NOMO-1 treated with DMSO at 0.1 percent for 48 hours (cell line): ENCODE measurements around the gene LRRN2.
"Not testable (repeated sequence)": the region's sequence is repeated elsewhere in the genome, so short reads cannot be mapped to it uniquely, and the experiment has no call there.

Source experiments
- DNase-seq: peaks from one replicate; lab custom pipeline; 2025; ENCODE audit not compliant: unreplicated experiment; lab: John Stamatoyannopoulos, UW

The LRRN2 gene

DNA sequence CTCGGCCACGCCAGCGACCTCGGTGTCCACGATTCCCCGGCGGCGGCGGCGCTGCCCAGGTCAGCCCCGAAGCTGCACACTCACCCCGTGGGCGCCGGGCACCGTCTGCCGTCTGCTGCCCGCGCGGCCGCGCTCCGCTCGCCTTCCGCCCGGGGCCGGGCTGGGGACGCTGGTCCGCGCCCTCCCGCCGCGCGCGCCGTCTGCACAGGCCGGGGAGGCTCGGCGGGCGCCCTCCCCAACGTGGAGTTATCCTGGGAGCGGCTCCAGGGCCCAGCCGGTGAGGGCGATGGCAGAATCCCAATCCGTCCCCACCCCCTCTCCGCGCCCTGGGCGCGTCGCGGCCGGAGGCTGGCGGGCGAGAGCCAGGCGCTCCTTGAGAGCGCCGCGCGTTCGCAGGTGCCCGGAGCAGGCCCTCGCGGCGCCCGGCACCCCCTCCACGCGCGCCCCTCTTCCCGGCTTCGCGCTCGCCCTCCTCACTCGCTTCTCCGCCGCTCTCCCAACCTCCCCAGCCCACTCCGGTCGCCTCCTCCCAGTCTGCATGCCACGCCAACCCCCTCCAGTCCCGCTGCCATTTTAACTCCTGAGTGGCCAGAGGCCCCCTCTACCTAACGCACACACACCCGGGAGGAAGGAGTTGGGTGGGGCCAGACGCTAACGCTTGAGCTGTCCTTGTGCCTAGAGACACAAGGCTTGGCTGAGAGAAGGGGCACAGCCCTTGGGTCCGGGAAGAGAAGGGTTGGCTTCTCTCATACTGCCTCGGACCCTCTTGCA lies at the start of gene LRRN2:
Gene LRRN2 (minus strand): TSS at position 503 of the 771 bp plus-strand sequence. CDS start 65,746 bp downstream, outside the sequence.
- no peak for DNase-seq

GRCh38 chr1:204735042-204735441 lies 49.5 kb upstream of the LRRN2 start:
- DNase-seq = no peak

- no peak for DNase-seq
Measured at GRCh38 chr1:204733869-204734596, 48.5 kb upstream of the LRRN2 start.

GRCh38 chr1:204733289-204733688 lies 47.8 kb upstream of the LRRN2 start:
- no peak for DNase-seq

- no peak for DNase-seq
Measured at GRCh38 chr1:204731985-204732575, 46.5 kb upstream of the LRRN2 start.

- no peak for DNase-seq
Measured at GRCh38 chr1:204731509-204731908, 46.0 kb upstream of the LRRN2 start.

GRCh38 chr1:204730826-204731459 lies 45.4 kb upstream of the LRRN2 start:
- no peak for DNase-seq

- DNase-seq = no peak
Measured at GRCh38 chr1:204729516-204729915, 44.0 kb upstream of the LRRN2 start.

GRCh38 chr1:204728456-204728855 lies 42.9 kb upstream of the LRRN2 start:
- DNase-seq = no peak

- no peak for DNase-seq
Measured at GRCh38 chr1:204728045-204728444, 42.5 kb upstream of the LRRN2 start.

DNA sequence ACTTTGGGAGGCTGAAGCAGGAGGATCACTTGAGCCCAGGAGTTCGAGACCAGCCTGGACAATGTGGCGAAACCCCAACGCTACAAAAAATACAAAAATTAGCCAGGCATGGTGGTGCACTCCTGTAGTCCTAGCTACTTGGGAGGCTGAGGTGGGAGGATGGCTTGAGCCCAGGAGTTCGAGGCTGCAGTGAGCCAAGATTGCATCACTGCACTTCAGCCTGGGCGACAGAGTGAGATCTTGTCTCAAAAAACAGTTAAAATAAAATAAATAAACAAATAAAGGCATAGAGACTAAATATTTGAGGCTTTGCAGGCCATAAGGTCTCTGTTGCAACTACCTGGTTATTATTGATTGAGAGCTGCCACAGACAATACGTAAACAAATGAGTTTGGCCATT lies 41.9 kb upstream of the LRRN2 start:
- not testable (repeated sequence) for DNase-seq

- DNase-seq = no peak
Measured at GRCh38 chr1:204726478-204726877, 40.9 kb upstream of the LRRN2 start.

- DNase-seq = no peak
Measured at GRCh38 chr1:204725821-204726448, 40.4 kb upstream of the LRRN2 start.

- no peak for DNase-seq
Measured at GRCh38 chr1:204723131-204723787, 37.7 kb upstream of the LRRN2 start.

- DNase-seq = no peak
Measured at GRCh38 chr1:204721373-204722055, 36.0 kb upstream of the LRRN2 start.

GRCh38 chr1:204716660-204717059 lies 31.1 kb upstream of the LRRN2 start:
- DNase-seq = no peak

DNA sequence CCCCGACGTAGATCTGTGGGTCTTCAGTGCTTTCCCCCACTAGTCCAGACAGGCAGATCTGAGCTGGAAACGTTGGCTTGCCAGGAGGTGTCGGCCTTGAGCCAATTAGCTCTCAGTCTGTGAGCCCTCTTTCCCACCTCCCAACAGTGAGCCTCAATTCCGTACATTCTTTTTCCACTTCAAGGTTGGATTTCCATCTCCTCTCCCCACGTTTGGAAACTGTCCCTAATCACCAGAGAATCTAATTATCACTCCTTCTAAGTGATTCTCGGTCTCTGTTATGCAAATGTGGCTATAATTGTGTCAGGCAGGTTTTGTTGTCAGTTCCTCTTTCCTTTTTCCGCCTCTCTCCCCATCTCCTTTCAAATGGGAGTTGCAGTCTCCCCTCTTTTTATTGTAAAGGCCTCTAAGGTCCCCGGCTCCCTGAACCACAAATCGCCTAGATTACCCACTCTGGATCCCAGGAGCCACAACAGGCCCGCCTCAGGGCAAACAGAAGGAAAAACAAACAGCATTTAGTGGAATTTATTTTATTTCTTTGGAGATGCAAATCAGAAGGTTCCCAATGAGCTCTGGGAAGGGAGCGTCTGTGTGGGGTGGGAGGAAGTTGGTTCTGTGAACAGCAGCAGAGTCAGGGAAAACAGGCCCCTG lies 29.4 kb upstream of the LRRN2 start:
- peak; percentile 27 for DNase-seq

DNA sequence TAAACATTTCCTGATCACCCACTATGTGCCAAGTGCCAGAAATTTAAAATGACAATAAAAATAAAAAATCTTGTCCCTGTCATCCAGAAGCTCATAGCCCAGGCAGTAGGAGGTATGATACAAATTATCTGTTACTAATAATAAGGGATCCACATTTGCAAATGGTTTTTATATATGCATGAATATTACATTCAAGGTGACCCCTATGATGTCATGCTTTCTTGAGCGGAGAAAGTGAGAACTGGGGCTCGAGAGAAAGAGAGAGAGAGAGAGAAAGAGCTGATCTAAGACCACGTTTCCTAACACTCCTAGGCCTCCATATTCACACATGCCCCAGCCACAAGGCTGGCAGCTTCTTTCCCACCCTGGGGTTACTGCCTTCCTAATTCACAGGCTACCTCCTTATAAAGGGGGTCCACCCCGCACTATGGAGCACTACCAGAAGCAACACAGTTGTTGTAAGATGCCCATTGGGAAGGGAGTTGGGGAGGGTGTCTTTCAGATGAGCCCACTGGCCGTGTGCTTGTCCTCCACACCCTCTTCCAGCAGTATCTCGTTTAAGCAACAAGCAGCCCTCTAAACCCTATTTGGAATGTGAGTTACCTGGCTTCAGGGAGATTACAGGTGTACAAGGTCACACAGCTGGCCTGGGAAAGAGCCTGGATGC lies 28.8 kb upstream of the LRRN2 start:
- no peak for DNase-seq

- DNase-seq = no peak
Measured at GRCh38 chr1:204713541-204713940, 28.0 kb upstream of the LRRN2 start.
